Ishikawa (cell line): ENCODE data around the gene RABIF.

Experiments
- CREB1 ChIP-seq: IDR thresholded peaks from 2 replicates; pipeline ENCODE4 v1.6.1; 2012; ENCODE audit warnings: low read depth
- EGR1 ChIP-seq: IDR thresholded peaks from 2 replicates; pipeline ENCODE4 v1.6.1; 2012
- EP300 ChIP-seq: IDR thresholded peaks from 2 replicates; pipeline ENCODE4 v1.6.1; 2012; ENCODE audit warnings: borderline replicate concordance
- FOXM1 ChIP-seq: IDR thresholded peaks from 2 replicates; pipeline ENCODE4 v1.6.1; 2012; ENCODE audit warnings: low read depth, borderline replicate concordance
- MAX ChIP-seq: IDR thresholded peaks from 2 replicates; pipeline ENCODE4 v1.6.1; 2012
- RAD21 ChIP-seq: IDR thresholded peaks from 2 replicates; pipeline ENCODE4 v1.6.1; 2012; ENCODE audit warnings: low read depth
- TAF1 ChIP-seq: IDR thresholded peaks from 2 replicates; pipeline ENCODE4 v1.6.1; 2012; ENCODE audit warnings: low read depth, mild to moderate bottlenecking
- TCF12 ChIP-seq: IDR thresholded peaks from 2 replicates; pipeline ENCODE4 v1.6.1; 2012; ENCODE audit warnings: low read depth
- TEAD4 ChIP-seq: IDR thresholded peaks from 2 replicates; pipeline ENCODE4 v1.6.1; 2012
- YY1 ChIP-seq: IDR thresholded peaks from 2 replicates; pipeline ENCODE4 v1.6.1; 2012; ENCODE audit warnings: low read depth

- TF ChIP-seq MAX (no peak), EP300 (no peak), FOXM1 (no peak), TCF12 (no peak), YY1 (no peak), TAF1 (no peak), EGR1 (no peak), RAD21 (no peak), TEAD4 (no peak), CREB1 (no peak)
These were observed 3.6 kb upstream of the RABIF start for GRCh38 chr1:202892501-202892900.
